Measurements from ENCODE around the gene PGGT1B.

DNA sequence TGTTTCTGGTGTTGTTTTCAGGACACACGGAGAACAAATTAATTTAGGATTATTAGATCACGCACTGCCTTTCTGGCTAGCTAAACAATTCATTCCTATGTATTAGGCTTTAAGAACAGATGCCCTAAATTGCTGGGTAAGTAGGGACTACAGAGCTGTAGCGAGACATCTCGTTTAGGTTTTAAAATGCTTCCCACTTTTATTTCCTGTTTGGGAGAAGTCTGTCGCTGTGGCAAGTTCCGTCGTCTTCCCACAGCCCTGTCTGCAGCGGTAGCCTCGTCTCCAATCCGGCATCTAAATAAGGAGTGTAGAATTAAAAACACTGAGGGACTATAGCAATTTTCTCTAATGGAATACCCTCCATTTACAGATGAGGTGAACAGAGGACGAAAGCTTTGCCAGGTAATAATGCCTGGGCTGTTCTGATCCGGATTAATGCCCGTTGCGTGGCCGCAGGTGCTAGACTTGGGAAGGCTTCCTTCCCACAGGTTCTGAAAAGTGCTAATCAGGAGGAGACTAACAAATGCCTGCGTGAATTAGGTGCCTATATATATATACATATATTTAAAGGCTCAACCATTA lies 91.7 kb downstream of the PGGT1B start:
- TF ChIP-seq POLR2A (IDR thresholded peaks at IDR 0.05) (no peak), EP300 (IDR thresholded peaks at IDR 0.05) (no peak)
